GM21360 (cell line): ENCODE data around the gene LCP2.

ENCODE experiments used
- ATAC-seq: cut with Tn5 transposase; IDR thresholded peaks from one replicate; pipeline ENCODE4 v1.9.1; 2021; ENCODE audit warnings: mild to moderate bottlenecking, moderate library complexity; ENCODE audit not compliant: unreplicated experiment

Gene LCP2

DNA sequence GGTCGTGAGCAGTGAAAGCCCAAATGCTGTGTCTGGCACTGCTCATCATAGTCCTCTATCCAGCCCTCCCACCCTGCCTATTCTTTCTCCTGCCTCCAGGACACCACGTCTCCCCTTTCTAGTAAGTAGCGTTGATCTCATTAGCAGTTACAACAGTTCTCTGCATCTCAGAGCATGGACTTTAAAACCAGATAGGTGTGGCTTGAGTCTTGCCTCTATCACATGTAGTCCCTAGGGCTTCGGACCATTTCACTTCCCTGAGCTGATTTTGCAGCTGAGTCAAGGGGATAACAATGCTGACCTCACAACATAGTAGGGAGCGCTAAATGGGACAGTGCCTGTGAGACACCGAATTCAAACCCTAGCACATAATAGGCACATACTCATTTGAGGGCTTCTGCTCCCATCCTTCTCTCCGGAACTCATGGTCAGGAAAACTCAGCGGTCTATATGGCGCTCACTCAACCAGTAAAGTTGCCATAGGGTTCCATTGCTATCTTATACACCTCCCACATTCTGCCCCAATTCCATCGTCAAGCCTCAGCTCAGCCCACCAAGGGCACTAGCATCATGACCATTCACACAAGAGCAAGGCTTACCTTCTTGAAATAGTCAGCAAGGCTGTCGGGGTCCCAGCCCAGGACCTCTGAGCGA, 515 bp downstream of the LCP2 start:
- ATAC-seq, result peak; percentile 57

- no peak for ATAC-seq
These were observed 1.3 kb downstream of the LCP2 start for GRCh38 chr5:170296036-170296934.

DNA sequence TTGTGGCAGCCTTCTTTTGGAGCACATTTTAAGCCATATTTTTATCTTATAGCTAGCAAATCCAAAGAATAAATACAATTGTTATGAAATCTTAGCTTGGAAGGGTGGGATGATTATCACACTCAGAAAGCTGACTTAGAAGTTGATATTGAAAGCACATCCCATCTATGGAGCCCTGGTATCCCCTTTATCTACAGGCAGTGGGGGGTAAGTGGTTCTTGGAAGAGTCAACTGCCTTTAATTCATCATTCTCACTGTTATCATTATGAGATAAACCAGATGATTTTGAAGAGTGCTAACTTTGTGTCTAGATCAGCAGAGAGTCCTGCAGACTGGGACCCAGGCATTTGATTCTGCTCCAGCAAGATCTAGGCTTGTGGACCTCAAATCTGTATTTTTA, 3.0 kb downstream of the LCP2 start:
- ATAC-seq, result no peak

DNA sequence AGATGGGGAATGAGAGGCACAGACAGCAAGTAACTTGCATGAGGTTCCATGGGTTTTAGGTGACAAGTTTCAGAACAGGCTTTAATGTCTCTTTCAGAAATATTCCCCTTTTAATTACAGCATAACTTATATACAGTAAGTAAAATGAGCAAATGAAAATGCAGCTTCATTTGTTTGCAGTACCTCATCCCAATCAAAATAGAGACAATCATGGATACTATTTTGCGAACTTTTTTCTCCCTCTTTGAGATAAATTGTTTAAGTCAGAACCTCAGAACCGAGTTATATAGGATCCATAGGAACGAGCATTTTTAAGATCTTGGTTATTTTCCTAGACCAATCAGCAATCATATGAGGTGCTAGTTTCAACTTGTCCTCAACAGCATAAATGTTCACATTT, 3.5 kb downstream of the LCP2 start:
- no peak for ATAC-seq

- ATAC-seq, result peak; percentile 46
These were observed 4.3 kb downstream of the LCP2 start for GRCh38 chr5:170293273-170293672.

DNA sequence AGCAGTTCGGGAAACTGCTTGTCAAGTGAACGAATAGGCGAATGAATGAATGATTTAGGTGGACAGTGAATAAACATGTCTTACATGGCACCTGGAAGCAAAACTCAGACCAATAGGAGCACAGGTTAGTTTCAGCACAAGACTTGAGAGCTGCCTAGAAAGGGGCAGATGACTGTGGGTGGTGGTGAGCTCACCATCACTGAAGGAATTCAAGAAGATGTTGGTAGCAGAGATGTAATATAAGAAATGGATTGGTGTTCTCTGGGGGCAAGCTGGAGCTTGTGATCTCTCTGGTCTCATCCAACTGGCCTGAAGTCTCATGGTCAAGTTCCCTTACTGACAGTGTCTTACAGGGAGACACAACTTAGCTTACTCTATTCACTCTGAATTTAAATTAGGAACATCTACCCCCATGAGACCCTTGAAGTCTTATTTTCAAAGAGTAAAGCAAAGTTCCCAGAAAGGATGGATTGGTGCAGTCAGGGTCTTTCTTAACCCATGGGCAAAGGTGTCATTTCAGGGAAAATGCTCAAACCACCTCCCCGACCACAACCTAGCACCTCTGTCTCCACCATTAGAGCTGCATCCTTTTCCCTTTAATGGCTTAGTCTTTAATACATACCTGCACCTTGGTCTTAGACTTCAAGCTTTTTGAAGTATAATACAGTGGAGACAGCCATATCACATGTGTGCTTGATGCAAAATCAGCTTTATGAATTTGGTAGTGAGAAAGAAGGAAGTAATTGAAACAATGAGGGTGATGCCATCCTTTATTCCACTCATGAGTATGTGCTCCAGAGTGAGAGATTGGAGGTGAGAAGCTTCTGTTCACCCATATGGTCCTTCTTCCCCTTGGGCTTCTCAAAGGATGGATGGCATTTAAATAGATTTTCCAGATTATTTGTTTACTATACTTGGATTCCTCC, 5.1 kb downstream of the LCP2 start:
- ATAC-seq, result no peak

GRCh38 chr5:170290498-170290897, 7.1 kb downstream of the LCP2 start:
- ATAC-seq, result no peak

- no peak for ATAC-seq
These were observed 7.8 kb downstream of the LCP2 start for GRCh38 chr5:170289764-170290163.

GRCh38 chr5:170289121-170289520, 8.5 kb downstream of the LCP2 start:
- ATAC-seq, result no peak

GRCh38 chr5:170288551-170288950, 9.0 kb downstream of the LCP2 start:
- no peak for ATAC-seq

GRCh38 chr5:170288151-170288550, 9.4 kb downstream of the LCP2 start:
- ATAC-seq, result no peak

DNA sequence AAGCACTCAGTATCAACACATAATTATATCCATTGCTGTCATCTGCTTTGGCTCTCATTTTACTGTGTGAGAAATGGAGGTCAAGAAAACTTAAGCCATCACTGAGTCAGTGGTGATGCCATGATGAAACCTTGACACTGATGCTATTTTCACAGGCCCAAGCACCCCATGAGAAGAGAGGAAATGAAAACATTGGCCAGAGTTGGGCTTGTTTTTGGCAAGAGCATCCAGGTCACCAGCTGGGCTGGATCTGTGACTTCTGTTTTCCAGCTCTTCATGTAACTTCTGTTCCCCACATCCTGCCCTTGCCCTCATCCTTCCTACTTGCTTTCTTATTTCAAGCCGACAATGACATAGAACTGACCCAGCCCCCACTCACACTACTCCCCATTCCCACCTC, 10.0 kb downstream of the LCP2 start:
- ATAC-seq, result no peak

DNA sequence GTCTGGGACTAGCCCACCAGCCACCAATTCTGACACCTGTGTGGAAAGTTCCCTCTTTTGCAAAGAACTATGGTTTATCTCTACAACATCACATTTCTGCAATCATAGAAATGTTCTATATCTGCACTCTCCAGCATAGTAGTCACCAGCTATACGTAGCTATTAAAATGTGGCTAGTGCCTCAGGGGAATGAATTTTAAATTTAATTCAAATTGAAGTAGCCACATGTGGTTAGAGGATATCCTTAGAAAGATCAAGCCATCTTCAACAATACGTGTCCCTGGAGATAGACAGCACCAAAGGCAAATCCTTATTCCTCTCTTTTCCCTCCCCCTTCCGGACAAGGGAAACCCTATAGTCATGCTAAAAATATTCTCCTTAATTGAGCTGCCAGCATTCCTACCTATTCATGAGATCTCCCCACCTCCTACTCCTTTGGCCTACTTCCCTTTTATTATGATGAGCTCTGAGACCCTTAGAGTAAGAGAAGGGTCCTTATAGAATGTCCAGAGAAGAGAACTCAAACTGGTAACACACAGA, 11.1 kb downstream of the LCP2 start:
- no peak for ATAC-seq

DNA sequence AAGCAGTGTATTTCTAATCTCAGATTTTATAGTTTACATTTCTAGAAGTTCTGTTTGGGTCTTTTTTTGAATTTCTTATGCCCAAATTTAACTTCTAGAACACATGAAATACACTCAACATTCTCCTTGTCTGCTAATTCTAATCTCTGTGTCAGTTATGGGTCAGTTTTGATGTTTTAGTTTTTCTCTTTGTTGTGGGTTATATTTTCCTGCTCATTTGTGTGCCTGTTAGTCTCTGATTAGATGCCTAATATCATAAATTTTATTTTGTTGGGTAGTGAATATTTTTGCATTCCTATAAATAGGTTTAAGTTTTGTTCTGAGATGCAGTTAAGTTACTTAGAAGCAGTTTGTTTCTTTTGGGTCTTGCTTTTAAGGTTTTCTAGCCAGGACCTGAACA, 12.4 kb downstream of the LCP2 start:
- no peak for ATAC-seq

- ATAC-seq, result no peak
These were observed 13.3 kb downstream of the LCP2 start for GRCh38 chr5:170284231-170284630.

DNA sequence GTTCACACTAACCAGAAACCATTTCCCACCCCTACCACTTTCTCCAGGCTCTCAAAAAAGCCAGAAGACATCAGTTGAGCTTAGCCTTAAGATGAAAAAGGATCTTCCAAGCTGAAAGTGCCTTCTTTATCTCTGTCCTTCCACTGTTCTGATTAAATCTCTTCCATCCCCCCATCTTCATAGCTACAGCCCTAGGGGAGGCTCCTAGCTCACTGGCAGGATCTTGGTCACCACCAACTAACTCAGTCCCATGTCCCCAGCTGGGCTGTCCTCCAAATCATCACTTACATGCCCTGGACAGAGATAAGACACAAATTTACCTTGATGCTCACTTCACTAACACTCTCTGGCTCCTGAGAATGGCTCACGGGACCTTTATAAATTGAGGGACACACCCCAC, 14.3 kb downstream of the LCP2 start:
- ATAC-seq, result no peak

DNA sequence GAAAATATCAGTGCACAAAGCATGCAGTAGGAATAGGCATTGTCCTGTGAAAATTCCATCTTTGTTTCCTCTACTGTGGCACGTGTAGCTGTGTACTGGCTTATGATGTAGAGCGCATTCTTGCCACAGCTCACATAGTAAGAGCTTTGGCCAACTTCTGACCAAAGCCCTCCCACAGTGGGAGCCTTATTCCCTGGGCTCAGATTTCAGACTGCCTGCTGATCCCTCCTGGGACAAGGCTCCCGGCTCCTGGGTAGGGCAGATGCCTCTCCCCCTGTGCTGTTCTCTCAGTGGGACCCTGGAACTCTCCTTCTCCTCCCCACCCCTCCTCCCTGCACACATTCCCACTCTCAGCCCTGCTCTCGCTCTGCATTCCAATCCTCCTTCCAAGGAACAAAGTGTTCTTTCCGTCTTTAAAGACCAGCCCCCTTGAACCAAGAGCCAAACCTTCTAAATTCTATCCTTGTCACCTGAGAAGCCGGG, 17.5 kb downstream of the LCP2 start:
- ATAC-seq, result no peak

- no peak for ATAC-seq
These were observed 18.1 kb downstream of the LCP2 start for GRCh38 chr5:170279459-170279817.

- peak; percentile 86 for ATAC-seq
These were observed 18.7 kb downstream of the LCP2 start for GRCh38 chr5:170278611-170279458.

DNA sequence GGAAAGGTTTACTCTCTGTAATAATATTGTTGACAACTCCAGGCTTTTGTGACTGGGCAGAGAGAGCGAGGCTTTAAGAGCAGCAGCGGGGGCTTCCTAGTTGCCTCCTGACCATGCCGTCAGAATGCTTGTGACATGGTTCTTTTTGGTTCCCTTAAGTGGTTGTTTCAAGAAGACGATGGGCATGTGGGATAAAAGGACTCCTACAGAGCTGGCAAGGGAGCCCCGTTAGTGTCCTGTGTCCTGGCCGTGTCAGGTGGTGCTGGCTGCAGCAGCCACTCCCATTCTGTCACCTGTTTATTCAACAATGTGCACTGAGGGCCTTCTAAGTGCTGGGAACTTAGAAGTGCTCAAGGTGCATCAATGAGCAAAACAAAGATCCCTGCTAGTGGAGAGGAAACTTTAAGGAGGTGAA, 19.7 kb downstream of the LCP2 start:
- ATAC-seq, result no peak
